ENCODE measurements around the gene SOS2. TPM values are rescaled to one million over a fixed set of nuclear protein-coding genes. Genes with fewer than 3 reads are reported as not detected.

The SOS2 gene
- total and polyA plus RNA-seq, 2 donors (not counting 3 experiments of a cell fraction or from before 2014, with no cell fraction given) = 6.7 to 21.3 TPM

- DNase-seq (ENCODE audit: low read depth, low spot score) (no peak), FAIRE-seq (no peak)
- Histone ChIP-seq H3K9ac (replicated peaks; ENCODE audit: extremely low read depth, insufficient read depth, low read length) (no peak overlapping the region), H3K36me3 (ENCODE audit: control insufficient read depth in 2 of 2, extremely low read depth in 1 of 2, insufficient read depth in 2 of 2, low read length in 2 of 2) (no peaks in the 10 kb centered on the region), H3K4me1 (ENCODE audit: control insufficient read depth, extremely low read depth, insufficient read depth, low read length) (no peaks in the 10 kb centered on the region), H3K79me2 (ENCODE audit: control insufficient read depth, insufficient read depth, low read length) (no peaks in the 10 kb centered on the region), H3K4me3 (replicated peaks in 1 of 3; ENCODE audit: insufficient read depth in 1 of 3, low read depth in 1 of 3, low read length in 3 of 3) (no peak overlapping the region), H3K9me1 (replicated peaks; ENCODE audit: control insufficient read depth, extremely low read depth, insufficient read depth, low read length) (no peaks in the 10 kb centered on the region), H3K4me2 (ENCODE audit: insufficient read depth, low read length) (no peak overlapping the region), H4K20me1 (replicated peaks; ENCODE audit: control insufficient read depth, extremely low read depth, insufficient read depth, low read length) (no peaks in the 10 kb centered on the region), H2AFZ (ENCODE audit: low read depth, low read length) (no peak overlapping the region), H3K27me3 (ENCODE audit: control insufficient read depth in 2 of 2, insufficient read depth in 2 of 2, low read length in 2 of 2) (no peaks in the 10 kb centered on the region), H3K9me3 (replicated peaks; ENCODE audit: control insufficient read depth, insufficient read depth, low read length) (no peaks in the 10 kb centered on the region), H3K27ac (ENCODE audit: insufficient read depth, low read depth, low read length) (no peak overlapping the region)
- ChIA-PET CTCF (interaction anchor here (1.1 kb wide), 1 partner anchor 15 kb away, joined by 3 read pairs; no protein-coding TSS in a partner anchor), POLR2A (no interaction called here)
- dilution Hi-C loops (cut with MboI; ENCODE audit: extremely low pct_ligation_motif_present, low sequenced_read_pairs) = no loop called here
- BruUV-seq (replicated peaks) = no TSS peak
- intact Hi-C loops (cut with micrococcal nuclease) = no loop called here
- TF ChIP-seq GATA2 (IDR thresholded peaks at IDR 0.05; ENCODE audit: insufficient read depth, insufficient read length, low read depth, low read length) (no peak), FOS (IDR thresholded peaks at IDR 0.05; ENCODE audit: borderline replicate concordance, insufficient read depth, low read length) (no peak), CTCF (IDR thresholded peaks at IDR 0.05; ENCODE audit: extremely low read depth in 1 of 2, insufficient read depth in 1 of 2, low read depth in 1 of 2, low read length in 2 of 2) (no peak), MYC (IDR thresholded peaks at IDR 0.05; ENCODE audit: low read depth, low read length) (no peak), POLR2AphosphoS5 (IDR thresholded peaks at IDR 0.05; ENCODE audit: insufficient read depth, low read depth, low read length) (no peak), POLR2A (IDR thresholded peaks at IDR 0.05; ENCODE audit: low read depth, low read length) (no peak), MAX (IDR thresholded peaks at IDR 0.05; ENCODE audit: insufficient read depth, insufficient read length) (no peak), JUN (IDR thresholded peaks at IDR 0.05; ENCODE audit: borderline replicate concordance, insufficient read depth, insufficient read length, low read depth) (no peak), EZH2 (IDR thresholded peaks at IDR 0.05; ENCODE audit: borderline replicate concordance, low read depth, low read length, severe bottlenecking) (no peak)
Measured at GRCh38 chr14:50265029-50265428, 33.7 kb upstream of the SOS2 start.
